HG03439 (cell line): Measurements from ENCODE around the gene HS6ST1.
"Not testable (repeated sequence)": the region's sequence is repeated elsewhere in the genome, so short reads cannot be mapped to it uniquely, and the experiment has no call there.

ENCODE experiments used
- ATAC-seq: cut with Tn5 transposase; IDR thresholded peaks from one replicate; pipeline ENCODE4 v1.9.1; 2021; ENCODE audit warnings: mild to moderate bottlenecking, moderate library complexity; ENCODE audit not compliant: unreplicated experiment

HS6ST1 gene

DNA sequence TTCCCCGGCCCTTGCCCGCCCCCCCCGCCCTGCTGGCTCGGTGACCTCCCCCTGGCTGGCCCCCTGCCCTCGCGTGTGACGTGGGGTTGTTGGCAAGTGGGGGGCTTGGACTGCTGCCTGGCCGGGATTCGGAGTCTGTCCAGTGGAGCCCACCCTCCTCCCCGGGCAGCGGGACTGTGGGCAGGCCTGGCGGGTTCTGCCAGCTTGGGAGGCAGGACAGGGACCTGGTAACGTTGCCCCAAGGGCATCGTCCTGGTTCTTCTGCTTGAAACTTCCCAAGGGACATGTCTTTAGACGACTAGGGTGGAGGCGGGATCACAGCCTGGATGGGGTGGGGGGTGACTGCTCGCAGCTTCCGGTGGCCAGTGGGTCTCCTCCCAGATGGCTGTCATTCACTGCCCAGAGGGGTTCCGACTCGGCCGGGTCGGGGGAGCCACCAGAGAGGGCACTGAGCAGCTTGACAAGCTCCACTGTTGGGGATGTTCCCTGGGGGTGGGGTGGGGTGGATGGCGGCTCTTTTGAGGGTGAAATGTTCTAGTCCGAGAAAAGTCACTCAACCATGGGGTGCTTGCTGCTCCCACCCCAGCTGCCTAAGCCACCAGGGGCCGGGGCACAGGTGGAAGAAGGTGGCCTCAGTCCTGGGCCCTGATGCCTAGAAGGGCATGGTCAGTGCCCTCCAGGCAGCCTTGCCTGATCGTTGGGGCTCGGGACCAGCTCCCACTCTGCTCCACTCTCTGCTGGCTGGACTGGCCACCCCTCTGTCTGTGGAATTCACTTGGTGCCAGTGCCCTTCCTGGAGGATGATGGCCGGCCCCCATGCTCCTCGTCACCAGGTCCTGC is 4.3 kb upstream of the HS6ST1 start:
- no peak for ATAC-seq

DNA sequence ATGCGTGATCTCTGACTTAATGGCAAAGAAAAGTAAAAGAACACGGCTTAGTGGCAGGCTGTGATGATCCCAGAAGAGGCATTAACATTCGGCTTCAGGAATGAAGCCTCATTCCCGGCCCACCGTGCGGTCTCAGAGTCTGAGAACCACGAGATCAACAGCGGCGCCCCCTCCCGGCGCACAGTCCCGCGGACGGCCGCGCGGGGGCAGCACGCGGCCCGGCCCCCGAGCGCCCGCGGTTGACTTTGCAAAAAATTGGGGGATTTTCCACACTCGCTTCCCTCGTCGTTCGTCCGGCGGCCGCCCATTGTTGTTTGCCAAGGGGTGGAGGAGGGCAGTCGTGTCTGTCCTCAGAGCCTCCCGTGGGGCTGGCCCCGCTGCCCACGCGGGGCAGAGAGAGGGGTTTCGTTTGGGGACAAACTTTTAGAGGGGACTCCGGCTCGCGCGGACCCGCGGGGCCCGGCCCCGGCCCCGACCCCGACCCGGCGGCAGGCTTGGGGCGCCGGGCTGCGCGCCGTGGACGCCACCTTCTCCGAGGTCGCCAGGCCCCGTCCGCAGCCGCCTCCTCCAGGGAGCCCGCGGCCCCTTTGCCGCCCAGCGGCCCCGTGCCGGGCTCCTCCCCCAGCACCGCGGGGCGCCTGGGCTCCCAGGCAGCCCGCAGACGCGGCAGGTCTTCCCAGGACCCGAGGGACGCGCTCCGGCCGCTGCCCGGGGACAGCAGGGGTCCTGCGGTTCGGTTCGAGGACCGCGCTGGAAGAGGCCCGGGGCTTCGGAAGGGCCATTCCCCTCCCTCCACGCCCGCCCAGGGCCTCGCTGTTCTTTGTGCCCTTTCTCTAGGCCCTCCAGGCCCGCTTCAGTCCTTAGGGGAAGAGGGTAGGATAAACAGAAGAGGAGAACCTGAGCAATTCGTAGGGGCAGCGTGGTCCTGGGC is 3.4 kb upstream of the HS6ST1 start:
- peak; percentile 55 for ATAC-seq

DNA sequence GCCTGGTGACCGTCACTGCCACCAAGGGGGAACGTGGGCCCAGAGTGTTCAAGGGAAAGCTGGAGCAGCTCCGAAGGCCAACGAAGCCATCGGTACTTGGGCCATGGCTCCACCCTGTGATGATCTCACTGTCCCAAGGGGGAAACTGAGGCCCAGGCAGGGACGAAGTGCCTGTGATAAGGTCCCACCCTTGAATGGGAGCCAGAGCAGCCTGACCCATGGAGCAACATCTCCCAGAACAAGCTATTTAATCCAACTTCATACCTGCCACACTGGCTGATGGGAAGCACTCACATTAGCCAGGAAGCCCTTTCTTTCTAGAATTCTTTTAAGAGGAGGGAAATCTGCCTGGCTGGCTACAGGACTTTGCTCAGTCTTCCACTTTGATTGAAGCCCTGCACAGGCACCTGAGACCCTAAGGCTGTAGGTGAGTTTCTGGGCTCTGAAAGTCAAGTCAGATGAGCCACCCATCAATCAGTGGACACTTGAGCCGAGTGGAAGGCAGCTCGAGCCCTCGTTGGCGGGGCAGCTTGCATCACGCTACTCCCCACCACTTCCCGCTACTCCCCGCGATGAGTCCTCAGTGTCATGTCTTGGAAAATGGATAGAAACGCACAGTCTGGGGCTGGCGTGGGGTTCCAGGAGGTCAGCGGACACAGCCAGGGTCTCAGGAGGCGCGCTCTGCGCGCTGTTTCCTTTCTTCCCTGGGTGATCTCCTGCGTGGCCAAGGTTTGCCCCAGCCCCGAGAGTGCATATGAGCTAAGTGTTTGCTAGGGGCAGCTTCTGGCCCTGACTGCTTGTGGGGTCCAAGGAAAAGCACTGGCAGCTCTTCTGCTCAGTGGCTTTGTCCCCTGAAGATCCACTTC is 2.5 kb upstream of the HS6ST1 start:
- ATAC-seq: no peak

DNA sequence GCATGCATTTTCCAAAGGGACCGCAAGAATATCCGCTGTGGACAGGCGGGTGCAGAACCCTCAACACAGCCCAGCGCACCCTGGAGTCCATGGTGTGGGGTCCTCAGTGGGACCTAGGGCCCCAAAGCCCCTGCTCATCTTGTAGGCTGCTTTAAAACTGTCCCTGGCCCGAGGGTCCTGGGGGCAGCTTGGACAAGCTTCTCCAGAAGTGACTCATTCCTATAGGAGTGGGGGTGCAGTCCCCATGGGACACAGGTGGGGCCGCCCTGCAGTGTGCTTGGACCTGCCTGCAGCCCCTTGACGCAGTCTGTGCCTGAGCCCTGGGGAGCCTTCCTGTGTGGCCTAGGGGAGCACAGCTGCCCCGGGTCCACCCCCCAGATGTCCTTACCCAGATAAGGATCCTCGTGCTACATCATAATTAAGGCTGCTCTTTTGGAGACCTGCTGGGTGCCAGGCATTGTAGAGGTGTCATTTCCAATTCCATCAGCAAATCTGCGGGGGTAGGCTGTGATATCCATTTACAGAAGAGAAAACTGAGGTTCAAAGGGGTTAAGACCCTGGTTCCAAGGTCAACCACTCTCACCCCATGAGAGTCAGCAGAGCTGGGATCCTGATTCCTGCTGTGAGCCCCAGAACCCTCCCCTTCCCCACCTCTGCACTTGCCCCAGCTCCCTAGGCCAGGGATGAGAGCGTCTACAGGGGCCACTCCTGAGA is 1.7 kb upstream of the HS6ST1 start:
- no peak for ATAC-seq

DNA sequence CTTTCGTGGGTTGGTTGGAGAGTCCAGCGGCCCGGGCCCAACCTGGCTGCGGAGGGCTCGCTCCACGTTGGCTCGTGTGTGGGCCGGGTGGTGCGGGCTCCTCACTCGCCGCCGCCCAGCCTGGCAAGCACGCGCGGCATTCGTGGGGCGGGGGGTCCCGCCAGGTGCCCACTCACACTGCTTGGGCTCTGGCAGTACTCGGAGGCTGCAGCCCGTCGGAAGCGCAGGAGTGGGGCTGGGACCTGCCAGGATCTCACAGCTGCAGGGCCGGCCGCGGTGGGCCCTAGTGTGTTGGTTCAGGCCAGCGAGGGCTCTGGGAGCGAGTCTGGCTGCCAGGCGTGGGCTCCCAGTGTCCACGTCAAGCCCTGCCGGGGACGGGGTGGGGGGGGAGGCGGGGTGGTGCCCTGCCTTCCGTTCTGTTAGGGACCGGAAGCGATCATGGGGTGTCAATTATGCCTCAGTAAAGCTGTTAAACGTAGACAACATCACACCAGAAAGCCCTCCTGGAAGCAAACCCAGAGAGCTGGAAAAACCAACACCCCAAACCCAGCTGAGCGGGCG is 1.0 kb upstream of the HS6ST1 start:
- ATAC-seq: no peak

DNA sequence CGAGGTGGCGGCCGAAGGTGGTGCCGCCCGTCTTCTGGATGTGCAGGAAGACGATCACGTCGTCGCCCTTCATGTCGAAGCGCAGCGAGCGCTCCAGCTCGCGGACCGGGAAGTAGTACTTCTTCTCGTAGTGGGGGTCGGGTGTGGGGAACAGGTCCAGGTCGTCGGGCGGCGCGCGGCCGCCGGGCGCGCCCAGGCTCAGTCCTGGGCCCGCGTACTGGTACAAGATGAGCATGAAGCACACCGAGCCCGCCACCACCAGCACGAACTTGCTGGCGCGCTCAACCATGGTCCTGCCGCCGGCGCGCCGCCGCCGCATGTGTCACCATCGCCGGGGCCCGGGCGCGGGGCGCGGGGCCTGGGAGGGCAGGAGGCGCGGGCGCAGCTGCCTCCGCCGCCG is 423 bp downstream of the HS6ST1 start:
- peak; percentile 7 for ATAC-seq

DNA sequence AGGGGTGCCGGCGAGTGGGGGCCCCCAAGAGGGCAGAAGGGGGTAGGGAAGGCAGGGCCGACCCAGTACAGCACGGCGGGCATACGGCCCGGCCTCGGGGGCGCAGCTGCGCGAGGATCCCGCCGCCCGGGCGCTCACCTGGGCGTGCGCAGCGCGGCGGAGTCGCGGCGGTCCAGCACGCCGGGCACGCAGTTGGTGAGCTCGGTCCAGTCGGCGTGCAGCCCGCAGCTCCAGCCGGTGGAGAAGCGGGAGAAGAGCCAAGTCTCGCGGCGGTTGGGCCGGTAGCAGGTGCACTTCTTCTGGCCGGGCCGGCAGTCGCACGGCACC is 806 bp downstream of the HS6ST1 start:
- not testable (repeated sequence) for ATAC-seq

DNA sequence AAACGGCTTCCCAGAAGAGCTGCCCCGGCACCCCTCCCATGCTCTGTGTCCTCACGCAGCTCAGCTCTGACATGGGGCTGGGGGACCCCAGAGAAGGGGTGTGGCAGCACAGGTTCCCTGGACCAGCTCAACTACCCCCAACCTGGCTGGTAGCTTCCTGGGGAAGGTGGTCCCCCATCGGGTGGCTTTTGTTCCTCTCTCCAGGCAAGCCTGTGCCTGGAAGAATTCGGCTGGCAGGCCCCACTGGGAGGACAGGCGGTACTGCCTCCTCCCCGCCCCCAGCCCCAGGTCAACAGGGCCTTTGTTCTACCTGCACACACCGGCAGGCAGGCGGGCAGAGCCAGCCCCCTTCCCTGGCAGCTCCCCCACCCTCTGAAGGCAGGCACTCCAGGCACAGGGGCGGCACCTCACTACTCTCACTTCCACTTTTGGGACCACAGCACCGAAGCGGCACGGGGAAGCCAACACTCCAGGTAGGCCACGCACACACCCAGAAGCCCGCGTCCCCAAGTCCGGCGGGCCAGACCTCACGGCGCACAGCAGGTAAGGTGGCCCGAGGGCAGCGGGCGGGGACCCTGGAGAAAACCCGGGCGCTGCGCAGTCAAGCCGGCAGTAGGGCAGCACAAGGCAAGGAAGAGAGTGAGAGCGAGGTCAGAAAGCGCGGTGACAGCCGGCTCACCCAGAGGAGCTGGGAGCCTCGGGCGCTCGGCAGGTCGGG is 1.3 kb downstream of the HS6ST1 start:
- peak; percentile 40 for ATAC-seq

DNA sequence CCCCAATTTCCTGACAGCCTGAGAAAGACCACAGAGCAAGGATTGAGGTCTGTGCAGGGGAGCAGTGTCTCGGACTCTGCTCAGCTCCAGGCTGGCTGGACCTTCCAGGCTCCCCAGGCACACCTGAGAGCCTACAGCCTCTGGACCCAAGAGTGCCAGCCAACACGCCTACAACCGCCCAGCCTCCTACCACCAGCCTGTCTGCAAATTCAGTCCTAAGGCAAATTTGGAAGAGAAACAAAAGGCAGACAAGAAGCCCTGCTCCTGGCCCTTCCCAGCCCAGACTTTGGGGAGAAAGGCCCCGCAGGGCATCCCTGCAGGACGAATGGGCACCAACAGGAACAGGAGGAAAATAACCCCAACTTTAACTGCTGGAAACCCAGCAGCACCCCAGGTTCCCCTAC is 1.9 kb downstream of the HS6ST1 start:
- no peak for ATAC-seq

DNA sequence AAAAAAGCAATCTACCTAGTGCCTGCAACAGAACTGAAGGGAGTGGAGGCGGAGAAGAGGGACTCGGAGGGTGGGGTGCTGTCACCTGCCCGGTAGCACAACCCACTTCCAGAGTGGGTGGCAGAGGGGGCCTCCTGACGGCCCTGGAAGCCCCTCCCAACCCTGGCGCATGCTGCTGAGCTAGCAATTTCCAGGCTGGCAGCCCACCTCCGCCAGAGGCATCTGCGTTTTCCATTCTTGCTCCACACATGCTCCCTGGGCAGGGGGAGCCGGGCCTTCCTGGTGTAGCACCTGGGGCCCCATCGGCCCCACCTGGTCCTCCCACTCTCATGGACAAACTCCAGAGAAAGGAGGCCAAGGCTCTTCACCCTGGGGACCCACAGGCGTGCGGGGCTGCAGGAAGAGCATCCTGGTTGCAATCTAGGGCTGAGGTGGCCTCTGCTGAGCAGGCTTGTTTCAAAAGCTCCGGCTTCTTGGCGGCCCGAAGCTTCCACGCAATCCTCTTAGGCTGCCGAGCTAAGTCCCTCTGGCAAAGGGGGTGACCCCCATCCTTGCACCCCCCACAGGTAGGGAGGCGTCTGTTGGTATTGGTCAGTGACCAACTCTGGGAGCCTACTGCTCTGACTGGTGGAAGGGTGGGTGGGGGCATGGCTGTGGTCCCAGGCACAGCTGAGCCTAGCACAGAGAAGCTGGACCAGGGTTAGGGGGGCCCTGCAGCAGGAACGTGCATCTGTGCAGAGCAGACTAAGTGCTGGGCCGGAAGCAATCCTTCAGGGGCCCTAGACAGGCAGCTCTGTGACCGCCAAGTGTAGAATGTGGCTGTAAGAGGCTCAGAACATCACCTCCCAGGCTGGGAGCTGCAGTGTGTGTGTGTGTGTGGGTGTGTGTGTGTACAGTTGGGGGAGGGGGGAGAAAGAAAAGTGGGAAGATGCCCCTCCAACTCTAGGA is 2.6 kb downstream of the HS6ST1 start:
- no peak for ATAC-seq

DNA sequence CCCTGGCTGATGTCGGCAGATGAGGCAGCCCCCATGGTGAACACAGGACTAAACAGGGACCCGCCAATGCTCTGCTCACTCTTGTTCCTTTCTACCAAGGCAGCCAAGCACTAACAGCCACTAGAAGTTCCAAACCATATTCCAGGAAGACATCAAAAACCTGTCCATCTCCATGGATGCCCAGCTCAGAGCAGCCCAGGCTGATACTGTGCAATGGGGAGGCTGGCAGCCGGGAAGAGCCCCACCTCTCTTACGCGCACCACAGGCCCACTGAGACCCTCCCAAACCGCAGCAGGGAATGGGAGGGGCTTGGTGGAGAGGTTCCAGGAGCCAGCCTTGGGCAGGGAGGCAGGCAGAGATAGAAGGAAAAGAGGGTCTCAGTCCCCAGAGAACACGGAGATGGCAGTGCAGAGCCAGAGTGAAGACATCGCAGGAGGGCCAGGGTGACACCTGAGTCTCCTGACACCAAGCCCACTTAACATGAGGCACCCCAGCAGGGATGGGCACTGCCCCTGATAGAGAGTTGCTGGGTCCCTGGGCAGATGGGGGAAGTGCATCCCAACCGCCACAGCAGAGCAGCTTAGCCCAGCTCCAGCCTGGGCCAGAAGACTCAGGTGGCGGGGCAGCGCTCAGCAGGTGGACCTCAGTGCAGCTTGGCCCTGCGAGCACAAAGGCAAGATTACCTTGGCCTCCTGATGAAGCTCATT is 3.4 kb downstream of the HS6ST1 start:
- no peak for ATAC-seq

DNA sequence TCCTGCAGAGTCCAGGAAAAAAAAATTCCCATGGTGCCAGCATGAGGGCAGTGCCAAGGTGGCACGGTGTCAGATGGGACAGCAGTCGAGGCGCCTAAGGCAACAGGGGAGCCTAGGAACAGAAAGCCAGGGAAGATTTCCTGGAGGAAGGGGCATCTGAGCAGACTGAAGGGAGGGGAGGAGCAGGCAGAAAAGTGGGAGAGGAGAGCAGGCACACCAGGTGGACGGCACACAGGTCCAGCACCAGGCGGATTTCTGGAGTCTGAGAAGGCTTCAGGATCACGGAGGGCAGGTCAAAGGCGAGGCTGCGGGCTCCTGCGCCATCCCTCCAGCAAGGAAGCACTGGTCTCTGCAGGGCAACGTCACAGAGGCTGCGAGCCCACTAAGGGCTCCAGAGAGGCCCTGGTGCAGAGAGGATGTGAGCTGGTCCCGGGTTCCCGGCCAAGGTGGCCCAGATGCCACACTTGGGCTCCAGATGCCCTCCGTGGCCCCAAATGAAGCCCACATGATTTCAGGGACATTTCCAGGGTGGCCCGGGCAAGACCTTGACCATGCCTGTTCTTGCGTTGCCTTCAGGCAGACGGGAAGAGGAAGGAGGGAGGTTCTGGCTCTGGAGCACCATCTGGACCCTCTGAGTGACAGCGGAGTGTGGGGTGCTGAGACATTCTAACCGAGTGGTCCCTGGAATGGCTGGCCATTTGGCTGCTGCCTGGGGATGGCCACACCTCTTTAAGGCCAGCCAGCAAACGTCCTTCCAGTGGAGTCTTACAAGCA is 4.1 kb downstream of the HS6ST1 start:
- no peak for ATAC-seq

DNA sequence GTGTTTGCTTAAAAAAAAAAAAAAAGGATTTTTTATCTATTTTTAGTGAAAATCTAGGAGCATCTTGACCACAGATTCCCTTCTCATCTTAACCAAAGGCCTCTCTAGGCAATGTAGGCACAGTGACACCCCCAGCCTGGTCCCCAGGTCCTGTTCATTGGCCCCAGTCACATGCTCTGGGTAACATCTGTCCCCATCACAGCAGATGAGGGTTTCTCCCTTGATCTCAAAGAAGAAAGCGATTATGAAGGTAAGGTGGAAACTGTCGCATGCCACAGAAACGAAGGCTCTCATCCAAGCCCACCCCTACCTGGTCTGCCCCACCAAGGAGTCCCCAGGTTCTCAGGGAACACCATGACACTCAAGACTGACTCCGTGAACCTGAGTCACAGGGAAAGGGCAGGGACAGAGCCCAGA is 4.7 kb downstream of the HS6ST1 start:
- ATAC-seq: no peak

DNA sequence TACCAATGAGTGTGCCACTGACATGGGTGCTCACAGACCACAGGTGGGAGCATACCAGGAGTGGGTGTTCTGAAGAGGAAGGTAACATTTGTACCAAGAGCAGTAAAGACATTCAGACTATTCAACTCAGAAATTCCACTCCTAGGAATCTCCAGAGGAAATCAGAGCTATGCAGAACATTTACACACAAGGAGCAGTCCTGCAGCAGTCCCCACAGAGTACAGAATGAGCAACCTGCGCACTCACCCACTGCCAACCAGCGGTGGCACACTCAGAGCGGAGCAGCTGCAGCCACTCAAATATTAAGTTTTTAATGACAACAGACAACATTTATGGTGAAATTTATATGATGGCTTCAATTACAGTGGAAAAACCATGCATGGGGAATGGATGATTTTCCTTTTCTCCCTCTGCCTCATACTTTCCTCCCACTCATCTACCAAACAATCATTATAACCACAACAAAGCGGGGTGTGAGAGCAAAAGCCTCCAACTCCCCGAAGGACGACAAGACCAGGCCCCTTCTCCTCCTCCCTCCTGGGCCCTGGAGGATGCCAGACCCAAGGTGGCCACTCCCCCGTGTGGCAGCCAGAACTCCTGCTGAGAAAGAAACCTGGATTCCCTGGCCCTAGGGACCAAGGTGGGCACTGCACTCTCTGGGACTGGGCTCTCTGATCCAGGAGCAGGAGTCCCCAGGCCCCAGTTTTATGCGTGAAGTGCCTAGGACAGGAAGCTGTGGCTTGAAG is 5.4 kb downstream of the HS6ST1 start:
- ATAC-seq: no peak

DNA sequence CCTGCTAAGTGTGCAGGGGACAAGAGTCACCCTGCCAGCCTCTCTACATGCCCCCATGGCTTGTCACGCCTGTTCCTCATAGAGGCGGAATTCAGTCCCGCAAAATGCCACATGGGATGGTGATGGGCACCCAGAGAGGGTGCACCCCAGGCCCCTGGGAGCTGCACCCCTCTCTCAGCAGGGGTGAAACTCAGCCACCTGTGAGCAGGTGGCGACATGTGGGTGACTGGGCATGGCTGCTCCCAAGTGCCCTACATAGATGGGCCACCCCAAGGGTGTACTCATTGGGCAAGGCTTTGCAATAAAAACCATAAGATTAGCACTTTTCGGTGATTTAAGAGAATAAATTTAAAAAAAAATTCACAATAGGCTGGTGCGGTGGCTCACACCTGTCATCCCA is 6.3 kb downstream of the HS6ST1 start:
- ATAC-seq: no peak

DNA sequence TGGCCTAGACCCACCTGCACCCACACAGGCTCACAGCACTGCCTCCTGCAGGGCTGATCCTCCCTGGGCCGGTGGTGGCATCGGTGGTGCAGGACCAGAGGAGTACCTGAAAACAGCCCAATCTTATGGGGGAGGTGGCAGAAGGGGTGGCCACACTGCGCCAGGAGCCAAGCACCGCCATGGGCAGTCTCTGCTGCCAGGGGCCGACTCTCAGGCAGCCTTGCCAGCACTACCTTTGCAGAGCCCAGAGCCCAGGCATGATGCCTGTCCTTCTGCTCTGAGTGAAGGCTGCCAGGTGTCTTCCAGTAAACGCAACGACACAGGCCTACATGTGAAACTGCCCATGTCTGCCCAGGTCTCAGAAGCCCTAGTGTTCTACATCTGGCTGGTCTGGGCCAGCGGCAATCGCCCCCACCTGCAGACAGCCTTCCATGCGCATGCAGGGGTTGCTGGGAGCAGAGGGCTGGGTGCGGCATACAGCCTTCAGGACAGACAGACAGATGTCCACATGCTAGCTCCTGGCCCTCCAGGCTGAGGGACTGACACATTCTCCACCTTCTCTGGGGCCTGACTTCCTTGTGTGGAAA is 6.8 kb downstream of the HS6ST1 start:
- ATAC-seq: no peak
